Stomach (tissue), 9 donors: ENCODE results near the gene PITPNM1. TPM values are rescaled to one million over a fixed set of nuclear protein-coding genes. Genes with fewer than 3 reads are reported as not detected.

Experiments used
- DNase-seq, 2 donors: peaks; one replicate each; pipeline versions ENCODE4 v3.0.0 to v3.0.0-alpha.2; 2013 to 2019
- H3K27ac ChIP-seq, 5 donors: fragments of 200-600 bp in 4 of 5; sonication (generic) in 4 of 5; one replicate each; pipeline ENCODE4 v1.5.1; 2013 to 2019; ENCODE audit warnings: mild to moderate bottlenecking in 1 of 5, moderate library complexity in 1 of 5
- H3K27me3 ChIP-seq, 3 donors: fragments of 200-600 bp; sonication (generic); one replicate each; pipeline ENCODE4 v1.5.1; 2017 to 2019; ENCODE audit warnings: mixed run types in 1 of 3
- H3K36me3 ChIP-seq, 4 donors: fragments of 200-600 bp; sonication (generic); 1 replicate in 3 of 4; 2 replicates in 1 of 4; pipeline ENCODE4 v1.5.1; 2016 to 2019
- H3K4me1 ChIP-seq, 4 donors: fragments of 200-600 bp; sonication (generic); one replicate each; pipeline ENCODE4 v1.5.1; 2016 to 2019
- H3K4me3 ChIP-seq, 4 donors: fragments of 200-600 bp; sonication (generic) in 3 of 4; one replicate each; pipeline ENCODE4 v1.5.1; 2016 to 2019; ENCODE audit warnings: mild to moderate bottlenecking in 1 of 4
- H3K9me3 ChIP-seq, 4 donors: fragments of 200-600 bp; sonication (generic); one replicate each; pipeline ENCODE4 v1.5.1; 2016 to 2019
- CTCF ChIP-seq, 7 experiments: fragments of 450-650 bp in 4 of 7; fragments of 200-600 bp in 3 of 7; sonication (generic) in 3 of 7; IDR thresholded peaks; one replicate each; pipeline ENCODE4 v1.5.1; 2016 to 2019; ENCODE audit warnings: antibody characterized with exemption in 7 of 7, control low read depth in 2 of 7, mild to moderate bottlenecking in 1 of 7
- EP300 ChIP-seq: sonication (generic); formaldehyde crosslinking; IDR thresholded peaks from one replicate; pipeline ENCODE4 v1.6.1; 2017; ENCODE audit warnings: antibody characterized with exemption
- POLR2A ChIP-seq, 4 donors: fragments of 450-650 bp; IDR thresholded peaks; one replicate each; pipeline ENCODE4 v1.6.1; 2016; ENCODE audit warnings: antibody characterized with exemption in 4 of 4, control low read depth in 2 of 4, mild to moderate bottlenecking in 1 of 4, moderate library complexity in 1 of 4
- POLR2AphosphoS5 ChIP-seq, 3 donors: sonication (generic); formaldehyde crosslinking; IDR thresholded peaks; one replicate each; pipeline ENCODE4 v1.6.1; 2016; ENCODE audit warnings: antibody characterized with exemption in 3 of 3
- WGBS, 5 donors: extraction: QIAGEN DNeasy Blood & Tissue Kit in 3 of 5; methylation state at CpG; one replicate each; pipeline versions ENCODE4 v1.1.5 to v1.1.7; 2013 to 2018; 5-methylcytosine and 5-hydroxymethylcytosine counted together
- intact Hi-C: fragments of 100-400 bp; cut with DNase I; formaldehyde crosslinking; loops from one replicate; pipeline ENCODE4 v1.15.1; 2023; ENCODE audit warnings: low total_unique reads
- polyA plus RNA-seq, 3 donors: library from polyadenylated mRNA; stranded (reverse); fragments of 200-250 nt; gene quantifications; one replicate each; pipeline ENCODE4 v1.2.3, GENCODE V29; 2013
- total RNA-seq, 5 donors: library from RNA; depleted of rRNA; stranded (reverse); fragments of >200 nt; gene quantifications; one replicate each; pipeline versions ENCODE4 v1.1.0 to v1.2.3, GENCODE V29; 2014 to 2016
- donor health status: healthy with polysubstance abuse.
- donor health status: Bipolar disorder and iron deficiency.
- donor health status: healthy.

Gene PITPNM1
- total and polyA plus RNA-seq, 8 donors: 12.3 to 133 (median 21.1) TPM

GRCh38 chr11:67535561-67535960 is 30.4 kb upstream of the PITPNM1 start:
- Histone ChIP-seq H3K27ac (no peak overlapping the region), H3K27me3 (no peaks in the 10 kb centered on the region), H3K36me3 (no peaks in the 10 kb centered on the region), H3K4me3 (no peak overlapping the region), H3K9me3 (peaks cover 0 to 18% (median 10%) of the 10 kb centered on the region in 4 donors), H3K4me1 (no peaks in the 10 kb centered on the region)
- DNase-seq: no peak
- WGBS, 5 donors: 70 to 78% (median 74%) methylated on average over 1 of the region's 1 CpG
- TF ChIP-seq EP300 (no peak), POLR2A (IDR thresholded peaks at IDR 0.05) (no peak), CTCF (IDR thresholded peaks at IDR 0.05) (no peak), POLR2AphosphoS5 (IDR thresholded peaks at IDR 0.05) (no peak)
- intact Hi-C loops: no loop called here

GRCh38 chr11:67534070-67534679 is 29.0 kb upstream of the PITPNM1 start:
- H3K27me3 ChIP-seq: no peaks in the 10 kb centered on the region
- peaks cover 0 to 18% (median 10%) of the 10 kb centered on the region in 4 donors for H3K9me3 ChIP-seq
- no peak overlapping the region for H3K4me3 ChIP-seq
- TF ChIP-seq EP300 (no peak), CTCF (IDR thresholded peaks at IDR 0.05) (no peak), POLR2AphosphoS5 (IDR thresholded peaks at IDR 0.05) (no peak), POLR2A (IDR thresholded peaks at IDR 0.05) (no peak)
- no peak for DNase-seq
- intact Hi-C loops: no loop called here
- no peak overlapping the region for H3K27ac ChIP-seq
- 33 to 39% (median 35%) methylated on average over 4 of the region's 4 CpGs for WGBS, 5 donors
- H3K4me1 ChIP-seq: no peaks in the 10 kb centered on the region
- no peaks in the 10 kb centered on the region for H3K36me3 ChIP-seq

GRCh38 chr11:67532889-67533288 is 27.7 kb upstream of the PITPNM1 start:
- Histone ChIP-seq H3K9me3 (peaks cover 0 to 18% (median 10%) of the 10 kb centered on the region in 4 donors), H3K4me1 (no peaks in the 10 kb centered on the region), H3K4me3 (no peak overlapping the region), H3K27me3 (peaks cover 0 to 4% (median 0%) of the 10 kb centered on the region in 3 donors), H3K27ac (no peak overlapping the region), H3K36me3 (no peaks in the 10 kb centered on the region)
- intact Hi-C loops: no loop called here
- TF ChIP-seq EP300 (no peak), POLR2AphosphoS5 (IDR thresholded peaks at IDR 0.05) (no peak), CTCF (IDR thresholded peaks at IDR 0.05) (no peak), POLR2A (IDR thresholded peaks at IDR 0.05) (no peak)
- DNase-seq: no peak
- 55 to 69% (median 64%) methylated on average over 2 of the region's 2 CpGs for WGBS, 5 donors

- intact Hi-C loops: no loop called here
- H3K36me3 ChIP-seq: no peaks in the 10 kb centered on the region
- no peak for DNase-seq
- H3K9me3 ChIP-seq: peaks cover 0 to 18% (median 10%) of the 10 kb centered on the region in 4 donors
- H3K4me3 ChIP-seq: no peak overlapping the region
- H3K27me3 ChIP-seq: peaks cover 0 to 6% (median 0%) of the 10 kb centered on the region in 3 donors
- WGBS, 5 donors: 80 to 94% (median 89%) methylated on average over 1 to 5 of the region's 5 CpGs
- TF ChIP-seq EP300 (no peak), POLR2A (IDR thresholded peaks at IDR 0.05) (no peak), CTCF (IDR thresholded peaks at IDR 0.05) (no peak), POLR2AphosphoS5 (IDR thresholded peaks at IDR 0.05) (no peak)
- H3K4me1 ChIP-seq: no peaks in the 10 kb centered on the region
- H3K27ac ChIP-seq: no peak overlapping the region
Measured at GRCh38 chr11:67530282-67530592, 25.1 kb upstream of the PITPNM1 start.
